ENCODE results near the gene NPR1.

NPR1 gene

GRCh38 chr1:153730468-153730988 is 52.0 kb downstream of the NPR1 start:
- in situ Hi-C loops (cut with MboI; ENCODE audit: low sequenced_read_pairs, unreplicated experiment) = no loop called here
- no peak for TF ChIP-seq CTCF (IDR thresholded peaks at IDR 0.05; ENCODE audit: borderline replicate concordance, control extremely low read depth, extremely low read depth, insufficient read depth, missing control alignments)
- DNase-seq (ENCODE audit: low spot score) = no peak

- no peak for TF ChIP-seq CTCF (IDR thresholded peaks at IDR 0.05; ENCODE audit: borderline replicate concordance, control extremely low read depth, extremely low read depth, insufficient read depth, missing control alignments)
- in situ Hi-C loops (cut with MboI; ENCODE audit: low sequenced_read_pairs, unreplicated experiment) = no loop called here
- no peak for DNase-seq (ENCODE audit: low spot score)
Measured at GRCh38 chr1:153733970-153734369, 55.5 kb downstream of the NPR1 start.

GRCh38 chr1:153734396-153735089 is 56.1 kb downstream of the NPR1 start:
- DNase-seq (ENCODE audit: low spot score) = no peak
- in situ Hi-C loops (cut with MboI; ENCODE audit: low sequenced_read_pairs, unreplicated experiment) = no loop called here

GRCh38 chr1:153735090-153735420 is 56.6 kb downstream of the NPR1 start:
- DNase-seq (ENCODE audit: low spot score) = no peak
- in situ Hi-C loops (cut with MboI; ENCODE audit: low sequenced_read_pairs, unreplicated experiment) = no loop called here

More at GRCh38 chr1:153734396-153735089, 56.1 kb downstream of the NPR1 start:
- TF ChIP-seq CTCF (IDR thresholded peaks at IDR 0.05; ENCODE audit: borderline replicate concordance, control extremely low read depth, extremely low read depth, insufficient read depth, missing control alignments) = no peak

GRCh38 chr1:153741986-153742385 is 63.5 kb downstream of the NPR1 start:
- no peak for TF ChIP-seq CTCF (IDR thresholded peaks at IDR 0.05; ENCODE audit: borderline replicate concordance, control extremely low read depth, extremely low read depth, insufficient read depth, missing control alignments)
- in situ Hi-C loops (cut with MboI; ENCODE audit: low sequenced_read_pairs, unreplicated experiment) = loop anchor here (10.0 kb wide), 1 partner anchor 67 kb away; the partner anchor contains the start of genes ILF2 and NPR1
- no peak for DNase-seq (ENCODE audit: low spot score)

More at GRCh38 chr1:153735090-153735420, 56.6 kb downstream of the NPR1 start:
- TF ChIP-seq CTCF (IDR thresholded peaks at IDR 0.05; ENCODE audit: borderline replicate concordance, control extremely low read depth, extremely low read depth, insufficient read depth, missing control alignments) = no peak

GRCh38 chr1:153742411-153743142 is 64.1 kb downstream of the NPR1 start:
- TF ChIP-seq CTCF (IDR thresholded peaks at IDR 0.05; ENCODE audit: borderline replicate concordance, control extremely low read depth, extremely low read depth, insufficient read depth, missing control alignments) = no peak
- in situ Hi-C loops (cut with MboI; ENCODE audit: low sequenced_read_pairs, unreplicated experiment) = loop anchor here (10.0 kb wide), 1 partner anchor 68 kb away; the partner anchor contains the start of genes ILF2 and NPR1
- DNase-seq (ENCODE audit: low spot score) = peak; percentile 54
